ENCODE data around the gene MACF1.
"Not testable (repeated sequence)": the region's sequence is repeated elsewhere in the genome, so short reads cannot be mapped to it uniquely, and the experiment has no call there.

Gene MACF1

GRCh38 chr1:39434797-39435395, 230.4 kb downstream of the MACF1 start:
- DNase-seq: no peak
- intact Hi-C loops (cut with DNase I): no loop called here

- no peak for DNase-seq
- intact Hi-C loops (cut with DNase I): no loop called here
These were observed 231.1 kb downstream of the MACF1 start for GRCh38 chr1:39435597-39435996.

- intact Hi-C loops (cut with DNase I): no loop called here
- no peak for DNase-seq
These were observed 232.3 kb downstream of the MACF1 start for GRCh38 chr1:39436842-39437241.

- DNase-seq: no peak
- intact Hi-C loops (cut with DNase I): no loop called here
These were observed 233.5 kb downstream of the MACF1 start for GRCh38 chr1:39438042-39438441.

GRCh38 chr1:39440856-39441255, 236.4 kb downstream of the MACF1 start:
- intact Hi-C loops (cut with DNase I): no loop called here

GRCh38 chr1:39441797-39442196, 237.3 kb downstream of the MACF1 start:
- no peak for DNase-seq
- intact Hi-C loops (cut with DNase I): no loop called here

More at GRCh38 chr1:39440856-39441255, 236.4 kb downstream of the MACF1 start:
- no peak for DNase-seq

GRCh38 chr1:39445573-39445972, 241.1 kb downstream of the MACF1 start:
- no peak for DNase-seq
- intact Hi-C loops (cut with DNase I): no loop called here

GRCh38 chr1:39446986-39447567, 242.6 kb downstream of the MACF1 start:
- intact Hi-C loops (cut with DNase I): no loop called here
- no peak for DNase-seq

GRCh38 chr1:39450041-39450440, 245.5 kb downstream of the MACF1 start:
- intact Hi-C loops (cut with DNase I): not testable (repeated sequence)

GRCh38 chr1:39450956-39451606, 246.6 kb downstream of the MACF1 start:
- intact Hi-C loops (cut with DNase I): no loop called here
- no peak for DNase-seq

More at GRCh38 chr1:39450041-39450440, 245.5 kb downstream of the MACF1 start:
- DNase-seq: not testable (repeated sequence)

- peak in 1 of 10 donors; percentile 27 for DNase-seq
- intact Hi-C loops (cut with DNase I): no loop called here
These were observed 247.6 kb downstream of the MACF1 start for GRCh38 chr1:39452081-39452480.

GRCh38 chr1:39452540-39452939, 248.0 kb downstream of the MACF1 start:
- intact Hi-C loops (cut with DNase I): no loop called here
- no peak for DNase-seq

- intact Hi-C loops (cut with DNase I): no loop called here
These were observed 249.1 kb downstream of the MACF1 start for GRCh38 chr1:39453603-39454002.

GRCh38 chr1:39458991-39459390, 254.5 kb downstream of the MACF1 start:
- intact Hi-C loops (cut with DNase I): no loop called here
- no peak for DNase-seq

More at GRCh38 chr1:39453603-39454002, 249.1 kb downstream of the MACF1 start:
- peak in 1 of 10 donors; percentile 85 for DNase-seq

- DNase-seq: no peak
- intact Hi-C loops (cut with DNase I): no loop called here
These were observed 257.6 kb downstream of the MACF1 start for GRCh38 chr1:39462074-39462473.

GRCh38 chr1:39466413-39467107, 262.1 kb downstream of the MACF1 start:
- intact Hi-C loops (cut with DNase I): no loop called here

GRCh38 chr1:39467108-39467720, 262.7 kb downstream of the MACF1 start:
- not testable (repeated sequence) for DNase-seq

More at GRCh38 chr1:39466413-39467107, 262.1 kb downstream of the MACF1 start:
- no peak for DNase-seq

GRCh38 chr1:39469150-39469549, 264.7 kb downstream of the MACF1 start:
- no peak for DNase-seq
- intact Hi-C loops (cut with DNase I): no loop called here

More at GRCh38 chr1:39467108-39467720, 262.7 kb downstream of the MACF1 start:
- intact Hi-C loops (cut with DNase I): not testable (repeated sequence)

GRCh38 chr1:39470040-39470439, 265.5 kb downstream of the MACF1 start:
- intact Hi-C loops (cut with DNase I): no loop called here
- no peak for DNase-seq

GRCh38 chr1:39472826-39473225, 268.3 kb downstream of the MACF1 start:
- intact Hi-C loops (cut with DNase I): no loop called here

GRCh38 chr1:39473324-39473723, 268.8 kb downstream of the MACF1 start:
- intact Hi-C loops (cut with DNase I): no loop called here

More at GRCh38 chr1:39472826-39473225, 268.3 kb downstream of the MACF1 start:
- no peak for DNase-seq

More at GRCh38 chr1:39473324-39473723, 268.8 kb downstream of the MACF1 start:
- DNase-seq: no peak
